ENCODE results near the gene ALDH8A1.

DNA sequence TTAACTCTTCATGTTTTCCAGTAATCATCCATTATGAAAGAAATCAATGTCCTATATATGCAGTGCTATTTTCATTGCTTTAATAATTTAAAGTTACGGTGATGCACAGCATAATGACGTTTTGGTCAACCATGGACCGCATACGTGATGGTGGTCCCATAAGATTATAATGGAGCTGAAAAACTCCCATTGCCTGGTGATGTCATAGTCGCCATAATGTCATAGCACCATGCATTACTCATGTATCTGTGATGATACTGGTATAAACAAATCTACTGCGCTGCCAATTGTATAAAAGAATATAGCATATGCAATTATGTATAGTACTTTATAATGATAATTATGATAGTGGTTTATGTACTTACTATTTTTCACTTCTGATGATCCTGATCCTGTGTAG is 42.3 kb upstream of the ALDH8A1 start:
- TF ChIP-seq, protein P1, sequence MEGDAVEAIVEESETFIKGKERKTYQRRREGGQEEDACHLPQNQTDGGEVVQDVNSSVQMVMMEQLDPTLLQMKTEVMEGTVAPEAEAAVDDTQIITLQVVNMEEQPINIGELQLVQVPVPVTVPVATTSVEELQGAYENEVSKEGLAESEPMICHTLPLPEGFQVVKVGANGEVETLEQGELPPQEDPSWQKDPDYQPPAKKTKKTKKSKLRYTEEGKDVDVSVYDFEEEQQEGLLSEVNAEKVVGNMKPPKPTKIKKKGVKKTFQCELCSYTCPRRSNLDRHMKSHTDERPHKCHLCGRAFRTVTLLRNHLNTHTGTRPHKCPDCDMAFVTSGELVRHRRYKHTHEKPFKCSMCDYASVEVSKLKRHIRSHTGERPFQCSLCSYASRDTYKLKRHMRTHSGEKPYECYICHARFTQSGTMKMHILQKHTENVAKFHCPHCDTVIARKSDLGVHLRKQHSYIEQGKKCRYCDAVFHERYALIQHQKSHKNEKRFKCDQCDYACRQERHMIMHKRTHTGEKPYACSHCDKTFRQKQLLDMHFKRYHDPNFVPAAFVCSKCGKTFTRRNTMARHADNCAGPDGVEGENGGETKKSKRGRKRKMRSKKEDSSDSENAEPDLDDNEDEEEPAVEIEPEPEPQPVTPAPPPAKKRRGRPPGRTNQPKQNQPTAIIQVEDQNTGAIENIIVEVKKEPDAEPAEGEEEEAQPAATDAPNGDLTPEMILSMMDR (IDR thresholded peaks at IDR 0.05; ENCODE audit: insufficient read depth, low read length, poor library complexity, severe bottlenecking), result no peak
- no peak for TF ChIP-seq EZH2phosphoT487 (conservative IDR thresholded peaks at IDR 0.05; ENCODE audit: low read length)

Data from SU-DHL-6 (cell line).